Measurements from ENCODE around the gene DSCAM.

DNA sequence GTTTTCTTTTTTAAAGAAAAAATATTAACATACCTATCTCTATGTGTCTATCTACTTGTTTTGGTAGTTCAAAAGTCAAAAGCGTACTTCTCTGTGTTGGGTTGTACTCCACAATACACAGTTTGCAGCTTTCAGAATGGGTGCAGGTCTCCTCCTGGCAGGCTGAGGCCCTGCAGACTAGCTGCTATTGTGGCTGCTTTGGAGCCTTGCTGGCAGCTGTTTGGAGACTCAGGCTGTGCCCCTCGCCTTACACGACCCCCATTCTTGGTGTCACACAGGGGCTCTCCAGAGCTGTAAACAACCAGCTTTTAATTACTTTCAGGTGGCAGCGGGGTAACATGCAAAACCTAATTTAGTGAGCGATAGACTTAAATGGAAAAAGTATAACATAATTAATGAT lies 160.4 kb downstream of the DSCAM start:
- TF ChIP-seq, protein P1, sequence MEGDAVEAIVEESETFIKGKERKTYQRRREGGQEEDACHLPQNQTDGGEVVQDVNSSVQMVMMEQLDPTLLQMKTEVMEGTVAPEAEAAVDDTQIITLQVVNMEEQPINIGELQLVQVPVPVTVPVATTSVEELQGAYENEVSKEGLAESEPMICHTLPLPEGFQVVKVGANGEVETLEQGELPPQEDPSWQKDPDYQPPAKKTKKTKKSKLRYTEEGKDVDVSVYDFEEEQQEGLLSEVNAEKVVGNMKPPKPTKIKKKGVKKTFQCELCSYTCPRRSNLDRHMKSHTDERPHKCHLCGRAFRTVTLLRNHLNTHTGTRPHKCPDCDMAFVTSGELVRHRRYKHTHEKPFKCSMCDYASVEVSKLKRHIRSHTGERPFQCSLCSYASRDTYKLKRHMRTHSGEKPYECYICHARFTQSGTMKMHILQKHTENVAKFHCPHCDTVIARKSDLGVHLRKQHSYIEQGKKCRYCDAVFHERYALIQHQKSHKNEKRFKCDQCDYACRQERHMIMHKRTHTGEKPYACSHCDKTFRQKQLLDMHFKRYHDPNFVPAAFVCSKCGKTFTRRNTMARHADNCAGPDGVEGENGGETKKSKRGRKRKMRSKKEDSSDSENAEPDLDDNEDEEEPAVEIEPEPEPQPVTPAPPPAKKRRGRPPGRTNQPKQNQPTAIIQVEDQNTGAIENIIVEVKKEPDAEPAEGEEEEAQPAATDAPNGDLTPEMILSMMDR (IDR thresholded peaks at IDR 0.05) = no peak
- TF ChIP-seq POLR2A (IDR thresholded peaks at IDR 0.05) = no peak
